ENCODE data around the gene SIX1.
A peak's percentile ranks its signal among the peaks of the same experiment; 100 is the strongest.

Gene SIX1

GRCh38 chr14:60648934-60649874 is at the start of gene SIX1 (continued):
- no peak for TF ChIP-seq ZNF518A (tag by site-specific recombination; conservative IDR thresholded peaks at IDR 0.05; ENCODE audit: low read depth)
- TF ChIP-seq KLF10 (tag by site-specific recombination; IDR thresholded peaks at IDR 0.05) = peak; percentile 56; the same call in 1 of the 2 replicates
- TF ChIP-seq ZNF324 (tag by site-specific recombination; IDR thresholded peaks at IDR 0.05) = no peak
- no peak for TF ChIP-seq ZNF610 (tag by site-specific recombination; IDR thresholded peaks at IDR 0.05; ENCODE audit: borderline replicate concordance)
- no peak for TF ChIP-seq ZNF560 (tag by site-specific recombination; IDR thresholded peaks at IDR 0.05; ENCODE audit: borderline replicate concordance)
- no peak for TF ChIP-seq ZNF549 (tag by site-specific recombination; IDR thresholded peaks at IDR 0.05)
- TF ChIP-seq ZNF274 (IDR thresholded peaks at IDR 0.05; ENCODE audit: low read length) = no peak
- no peak for TF ChIP-seq ZNF274 (tag by site-specific recombination; IDR thresholded peaks at IDR 0.05; ENCODE audit: borderline replicate concordance)
- peak; percentile 57 for TF ChIP-seq ZNF335 (tag by site-specific recombination; conservative IDR thresholded peaks at IDR 0.05)
- TF ChIP-seq ZNF416 (tag by site-specific recombination; IDR thresholded peaks at IDR 0.05) = no peak
- TF ChIP-seq ZNF624 (tag by site-specific recombination; IDR thresholded peaks at IDR 0.05) = no peak
- no peak for TF ChIP-seq ZNF37A (tag by site-specific recombination; IDR thresholded peaks at IDR 0.05)
- TF ChIP-seq ZNF132 (tag by site-specific recombination; IDR thresholded peaks at IDR 0.05; ENCODE audit: borderline replicate concordance) = no peak
- no peak for TF ChIP-seq ZNF394 (tag by site-specific recombination; IDR thresholded peaks at IDR 0.05; ENCODE audit: borderline replicate concordance)
- TF ChIP-seq ZNF140 (tag by site-specific recombination; IDR thresholded peaks at IDR 0.05) = no peak
- no peak for TF ChIP-seq ZNF747 (tag by site-specific recombination; IDR thresholded peaks at IDR 0.05)
- 0 out of 2 replicates have a peak, but pooled peaks have one; percentile 49 for TF ChIP-seq ZEB2 (tag by site-specific recombination; IDR thresholded peaks at IDR 0.05)
- no peak for TF ChIP-seq INSM2 (tag by site-specific recombination; IDR thresholded peaks at IDR 0.05)
- TF ChIP-seq ZNF223 (tag by site-specific recombination; IDR thresholded peaks at IDR 0.05) = no peak
- TF ChIP-seq ZNF670 (tag by site-specific recombination; IDR thresholded peaks at IDR 0.05; ENCODE audit: low read depth) = no peak
- no peak for TF ChIP-seq ZNF10 (tag by site-specific recombination; IDR thresholded peaks at IDR 0.05)
- TF ChIP-seq GLI2 (tag by site-specific recombination; IDR thresholded peaks at IDR 0.05; ENCODE audit: borderline replicate concordance, low read depth) = no peak
- TF ChIP-seq ZSCAN5A (tag by site-specific recombination; IDR thresholded peaks at IDR 0.05) = no peak
- TF ChIP-seq TSHZ1 (tag by site-specific recombination; IDR thresholded peaks at IDR 0.05; ENCODE audit: borderline replicate concordance) = no peak
- no peak for TF ChIP-seq ZNF473 (tag by site-specific recombination; IDR thresholded peaks at IDR 0.05)
- TF ChIP-seq ZNF510 (tag by site-specific recombination; IDR thresholded peaks at IDR 0.05; ENCODE audit: insufficient replicate concordance) = no peak
- TF ChIP-seq BCL11A (tag by site-specific recombination; IDR thresholded peaks at IDR 0.05; ENCODE audit: low read depth) = no peak; the same call in 1 of the 2 replicates
